Central memory CD4-positive, alpha-beta T cell (primary cell): ENCODE data around the gene BUB1.
A peak's percentile ranks its signal among the peaks of the same experiment; 100 is the strongest.
"Not testable (repeated sequence)": the region's sequence is repeated elsewhere in the genome, so short reads cannot be mapped to it uniquely, and the experiment has no call there.

ENCODE experiments used
- DNase-seq: peaks from one replicate; pipeline ENCODE4 v3.0.0; 2022

The BUB1 gene

DNA sequence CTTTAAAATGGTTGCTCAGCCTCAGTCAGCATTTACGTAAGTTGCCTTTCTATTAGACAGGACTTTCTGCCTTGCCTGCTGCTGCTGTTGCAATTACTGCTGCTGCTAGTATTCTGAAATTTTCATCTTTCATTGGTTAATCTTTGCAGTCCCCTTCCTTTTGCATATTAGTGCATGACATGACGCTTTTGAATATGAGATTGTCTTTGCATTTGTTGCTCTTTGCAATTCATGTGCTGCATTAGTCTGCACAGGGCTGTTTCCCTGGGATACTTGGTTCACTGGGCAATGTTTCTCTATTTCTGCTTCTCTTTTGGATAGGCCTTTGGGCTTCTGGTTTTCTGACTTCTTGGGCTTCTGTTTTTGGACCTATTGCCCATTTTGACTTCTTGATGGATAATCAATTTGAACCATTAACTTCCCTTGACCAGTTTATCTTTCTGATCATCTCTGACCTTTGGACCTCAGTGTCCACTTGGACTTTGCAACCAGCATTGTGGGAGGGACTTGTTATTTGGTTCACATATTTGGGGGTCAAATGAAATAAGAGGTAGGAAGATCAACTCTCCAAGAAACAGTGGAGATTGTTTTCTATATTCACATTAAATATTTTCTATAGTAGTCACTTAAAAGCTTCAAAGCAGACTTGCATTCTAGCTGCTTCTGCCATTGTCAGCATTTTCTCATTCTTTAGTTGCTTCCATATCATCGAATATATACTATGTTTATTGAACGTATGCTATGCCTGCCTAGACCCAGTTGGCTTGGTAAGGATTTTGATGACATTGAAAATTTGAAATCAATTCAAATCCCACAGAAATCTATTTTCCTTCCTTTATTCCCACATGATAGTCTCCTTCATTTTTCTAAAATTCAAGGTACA lies 12.5 kb upstream of the BUB1 start:
- DNase-seq: no peak

GRCh38 chr2:110688594-110689091 lies 10.8 kb upstream of the BUB1 start:
- no peak for DNase-seq

DNA sequence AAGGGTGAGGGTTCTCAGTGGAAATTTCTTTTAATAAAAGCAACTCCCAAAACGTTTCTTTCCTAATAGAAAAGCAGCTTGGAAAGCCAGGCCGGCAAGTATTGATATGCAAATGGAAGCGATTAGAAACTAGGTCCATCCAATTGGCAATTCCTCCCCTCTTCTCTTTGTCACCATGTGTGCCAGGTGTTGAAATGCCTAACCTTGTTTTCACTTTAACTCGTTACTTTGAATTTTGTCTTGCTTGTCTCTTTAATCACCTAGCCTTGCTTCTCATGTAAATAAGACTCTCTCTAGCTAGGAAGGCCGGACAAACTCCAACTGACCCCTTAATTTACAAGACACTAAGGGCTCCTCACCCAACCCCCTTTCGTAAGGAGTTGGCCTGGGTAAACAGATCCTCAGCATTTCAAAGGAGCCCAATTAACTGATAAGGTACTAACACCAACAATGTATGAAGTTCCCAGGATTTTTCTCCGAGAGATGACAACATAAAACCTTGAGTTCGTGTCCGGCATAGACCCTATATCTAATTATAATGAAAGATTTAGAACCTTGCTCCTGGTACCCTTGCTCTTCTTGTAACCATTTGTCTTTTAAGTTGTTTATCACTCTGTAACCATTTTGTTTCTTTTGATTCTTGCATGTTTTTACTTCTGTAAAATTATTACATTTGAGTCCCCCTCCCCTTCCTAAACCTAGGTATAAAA lies 10.1 kb upstream of the BUB1 start:
- not testable (repeated sequence) for DNase-seq

- DNase-seq: no peak
These were observed 5.0 kb upstream of the BUB1 start for GRCh38 chr2:110682872-110683271.

DNA sequence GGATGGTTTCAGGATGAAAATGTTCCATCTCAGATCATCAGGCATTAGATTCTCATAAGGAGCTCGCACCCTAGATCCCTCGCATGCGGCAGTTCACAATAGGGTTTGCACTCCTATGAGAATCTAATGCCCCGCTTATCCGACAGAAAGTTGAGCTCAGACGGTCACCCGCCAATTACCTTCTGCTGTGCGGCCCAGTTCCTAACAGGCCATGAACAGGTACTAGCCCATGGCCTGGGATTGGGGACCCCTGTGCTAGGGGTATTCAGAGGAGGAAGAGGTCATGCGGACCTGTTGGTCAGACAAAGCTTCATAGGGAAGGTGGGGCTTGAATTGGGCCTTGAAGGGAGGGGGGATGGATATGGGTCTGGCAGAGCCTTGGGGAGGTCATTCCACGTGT lies 4.4 kb upstream of the BUB1 start:
- DNase-seq: no peak

- no peak for DNase-seq
These were observed 2.8 kb upstream of the BUB1 start for GRCh38 chr2:110680709-110681108.

- DNase-seq: no peak
These were observed 2.0 kb upstream of the BUB1 start for GRCh38 chr2:110679865-110680264.

- no peak for DNase-seq
These were observed 1.5 kb upstream of the BUB1 start for GRCh38 chr2:110679337-110679707.

- DNase-seq: no peak
These were observed 834 bp upstream of the BUB1 start for GRCh38 chr2:110678457-110679336.

DNA sequence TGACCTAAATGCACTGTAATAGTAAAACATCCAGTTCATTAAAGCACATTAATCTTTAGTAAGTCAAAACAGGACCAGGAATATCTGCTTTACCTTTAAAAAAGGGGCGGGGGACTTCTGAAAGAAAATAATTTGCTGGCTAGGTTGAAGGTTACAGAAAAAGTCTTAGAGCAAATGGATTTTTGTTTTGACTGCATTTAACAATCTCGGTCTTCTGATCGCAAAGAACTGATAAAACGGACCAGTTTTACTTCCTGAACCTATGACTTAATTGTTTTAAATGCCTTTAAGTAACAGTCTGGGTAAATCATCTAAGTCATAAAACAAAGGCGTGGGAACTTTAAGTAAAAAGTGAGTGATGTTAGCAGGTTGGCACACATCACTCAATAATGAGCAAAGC lies 783 bp downstream of the BUB1 start:
- no peak for DNase-seq

DNA sequence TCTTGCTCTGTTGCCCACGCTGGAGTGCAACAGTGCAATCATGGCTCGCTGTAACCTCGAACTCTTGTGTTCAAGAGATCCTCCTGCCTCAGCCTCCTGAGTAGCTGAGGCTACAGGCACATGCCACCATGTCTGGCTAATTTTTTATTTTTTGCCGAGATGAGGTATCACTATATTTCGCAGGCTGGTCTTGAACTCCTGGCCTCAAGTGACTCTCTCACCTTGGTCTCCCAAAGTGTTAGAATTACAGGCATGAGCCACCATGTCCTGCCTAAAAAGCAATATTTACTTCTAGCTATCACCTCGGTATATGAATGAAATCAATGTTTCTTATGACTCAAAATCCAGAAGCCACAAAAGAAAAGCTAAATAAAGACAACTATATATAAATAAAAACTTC lies 2.2 kb downstream of the BUB1 start:
- no peak for DNase-seq

- no peak for DNase-seq
These were observed 3.0 kb downstream of the BUB1 start for GRCh38 chr2:110674620-110675555.

DNA sequence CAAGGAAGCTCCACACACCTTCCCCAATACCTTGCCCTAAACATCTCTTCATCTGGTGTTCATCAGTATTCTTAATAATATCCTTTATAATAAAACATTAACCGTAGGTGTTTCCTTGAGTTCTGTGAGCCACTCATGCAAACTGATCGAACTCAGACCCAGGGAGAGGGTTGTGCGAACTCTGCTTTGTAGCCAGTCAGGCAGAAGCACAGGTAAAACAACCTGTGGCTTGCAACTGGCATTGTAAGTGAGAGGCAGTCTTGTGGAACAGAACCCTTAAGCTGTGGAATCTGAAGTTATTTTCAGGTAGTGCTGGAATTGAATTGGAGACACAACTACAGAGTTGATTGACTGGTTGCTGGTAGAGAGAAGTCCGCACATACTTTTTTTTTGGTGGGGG lies 4.7 kb downstream of the BUB1 start:
- DNase-seq: no peak

- DNase-seq: no peak
These were observed 7.0 kb downstream of the BUB1 start for GRCh38 chr2:110670826-110671225.

DNA sequence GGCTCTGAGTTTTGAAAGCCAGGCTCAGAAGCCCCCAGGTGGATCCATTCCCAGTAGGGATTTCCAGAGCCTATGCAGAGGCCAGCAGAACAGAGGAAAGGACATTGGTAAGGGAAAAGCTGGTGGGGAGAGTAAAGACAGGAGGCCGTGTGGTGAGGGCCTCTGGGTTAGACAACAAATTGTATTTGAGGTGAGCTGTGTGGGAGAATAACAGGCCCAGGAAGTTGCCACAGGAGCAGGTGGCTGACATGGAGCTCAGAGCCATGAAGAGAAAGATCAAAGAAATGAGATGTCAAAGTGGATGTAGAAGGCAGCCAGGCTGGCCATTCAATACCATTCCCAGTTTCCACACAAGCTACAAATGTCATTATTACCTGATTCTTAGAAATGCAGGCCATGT lies 8.8 kb downstream of the BUB1 start:
- DNase-seq: no peak

DNA sequence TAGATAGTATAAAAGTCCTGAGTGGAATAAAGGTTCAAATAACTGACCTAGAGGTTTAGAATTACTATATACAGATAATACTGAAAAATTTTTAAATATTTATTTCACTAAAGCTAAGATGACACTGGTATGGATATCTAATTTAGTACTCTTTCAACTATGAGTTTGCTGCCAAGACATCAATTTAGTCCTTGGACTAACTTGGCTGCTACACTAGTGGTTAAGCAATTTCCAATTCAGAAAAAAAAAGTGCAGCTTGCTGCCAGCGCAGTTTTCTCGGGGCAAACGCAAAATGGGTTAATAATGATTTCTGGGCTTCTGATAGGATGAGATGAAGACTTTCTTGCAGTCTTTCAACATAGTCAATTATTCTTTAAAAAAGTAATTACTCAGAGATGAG lies 10.8 kb downstream of the BUB1 start:
- DNase-seq: no peak

DNA sequence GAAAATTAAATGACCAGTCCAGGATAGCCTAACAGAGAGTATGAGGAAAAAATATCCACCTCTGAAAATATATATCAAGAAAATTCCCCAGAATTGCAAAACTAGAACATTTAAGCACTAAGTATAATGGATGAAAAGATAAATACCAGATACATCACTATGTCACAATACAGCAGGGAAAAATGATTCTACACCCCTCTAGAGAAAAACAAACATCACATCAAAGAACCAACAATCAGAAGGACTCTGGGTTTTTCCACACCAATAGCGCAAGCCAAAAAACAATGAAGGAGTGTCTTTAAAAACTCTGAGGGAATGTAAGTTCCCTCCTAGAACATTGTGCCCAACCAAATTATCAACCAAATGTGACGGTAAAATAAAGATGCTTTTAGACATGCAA lies 13.7 kb downstream of the BUB1 start:
- no peak for DNase-seq

DNA sequence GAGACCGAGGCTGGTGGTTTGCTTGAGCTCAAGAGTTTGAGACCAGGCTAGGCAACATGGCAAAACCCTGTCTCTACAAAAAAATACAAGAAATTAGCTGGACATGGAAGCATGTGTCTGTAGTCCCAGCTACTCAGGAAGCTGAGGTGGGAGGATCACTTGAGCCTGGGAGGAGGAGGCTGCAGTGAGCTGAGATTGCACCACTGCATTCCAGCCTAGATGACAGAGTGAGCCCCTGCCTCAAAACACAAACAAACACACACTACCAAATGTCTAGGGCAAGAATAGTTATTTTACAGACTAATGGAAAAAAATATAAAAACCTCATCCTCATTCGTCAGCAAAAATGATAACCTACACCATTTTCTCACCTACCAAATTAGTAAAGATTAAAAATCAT lies 15.3 kb downstream of the BUB1 start:
- DNase-seq: no peak

DNA sequence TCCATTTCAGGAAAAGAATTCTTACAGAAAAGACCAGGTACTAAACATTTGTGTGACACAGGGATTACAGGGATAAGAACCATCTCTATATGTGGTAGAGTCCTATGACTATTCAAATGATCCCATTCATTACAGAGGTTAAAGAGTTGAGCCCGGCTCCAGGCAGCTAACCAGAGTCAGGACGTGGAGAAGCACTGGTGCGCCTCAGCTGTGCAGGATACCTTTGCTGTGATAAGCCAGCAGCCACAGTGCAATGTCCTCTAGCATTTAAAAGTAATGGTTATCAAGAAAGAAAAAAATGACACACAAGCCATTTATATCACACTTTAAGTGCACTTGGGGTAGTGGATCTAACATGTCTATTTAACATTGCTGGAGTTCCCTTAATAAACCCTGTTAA lies 17.3 kb downstream of the BUB1 start:
- no peak for DNase-seq

- no peak for DNase-seq
These were observed 18.6 kb downstream of the BUB1 start for GRCh38 chr2:110659248-110659647.

GRCh38 chr2:110657724-110658305 lies 20.0 kb downstream of the BUB1 start:
- DNase-seq: peak; percentile 13

DNA sequence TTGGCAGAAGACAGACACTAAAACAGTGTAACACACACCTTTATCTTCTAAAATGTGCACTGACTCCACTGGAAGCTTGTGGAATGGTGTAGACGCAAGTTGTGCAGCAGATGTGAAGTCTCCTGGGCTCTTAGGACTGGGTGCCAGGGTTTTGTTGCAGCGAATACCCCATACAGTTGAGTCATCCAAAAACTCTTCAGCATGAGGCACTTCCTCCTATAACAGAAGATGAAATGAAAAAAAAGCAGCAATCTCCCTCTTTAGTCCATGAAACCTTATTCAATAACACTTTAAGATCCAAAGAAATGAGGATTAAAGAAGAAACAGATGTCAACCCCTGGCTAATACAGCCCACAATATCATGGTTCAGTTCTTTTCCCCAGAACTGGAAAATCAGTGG lies 22.2 kb downstream of the BUB1 start:
- DNase-seq: no peak
